Transverse colon (tissue), 4 donors: ENCODE data around the gene RRAGA.

ENCODE experiments used
- CTCF ChIP-seq, 5 experiments: fragments of 200-600 bp in 3 of 5; fragments of 450-650 bp in 2 of 5; sonication (generic) in 3 of 5; IDR thresholded peaks; 1 replicate in 2 of 5; 2 replicates in 3 of 5; pipeline ENCODE4 v1.5.1; 2016 to 2017; ENCODE audit warnings: antibody characterized with exemption in 5 of 5, inconsistent platforms in 3 of 5, mild to moderate bottlenecking in 2 of 5, moderate library complexity in 1 of 5
- POLR2A ChIP-seq: fragments of 450-650 bp; IDR thresholded peaks from one replicate; pipeline ENCODE4 v1.6.1; 2016; ENCODE audit warnings: antibody characterized with exemption, mild to moderate bottlenecking, moderate library complexity
- POLR2AphosphoS5 ChIP-seq, 3 donors: sonication (generic); formaldehyde crosslinking; IDR thresholded peaks; one replicate each; pipeline ENCODE4 v1.6.1; 2016; ENCODE audit warnings: antibody characterized with exemption in 3 of 3

DNA sequence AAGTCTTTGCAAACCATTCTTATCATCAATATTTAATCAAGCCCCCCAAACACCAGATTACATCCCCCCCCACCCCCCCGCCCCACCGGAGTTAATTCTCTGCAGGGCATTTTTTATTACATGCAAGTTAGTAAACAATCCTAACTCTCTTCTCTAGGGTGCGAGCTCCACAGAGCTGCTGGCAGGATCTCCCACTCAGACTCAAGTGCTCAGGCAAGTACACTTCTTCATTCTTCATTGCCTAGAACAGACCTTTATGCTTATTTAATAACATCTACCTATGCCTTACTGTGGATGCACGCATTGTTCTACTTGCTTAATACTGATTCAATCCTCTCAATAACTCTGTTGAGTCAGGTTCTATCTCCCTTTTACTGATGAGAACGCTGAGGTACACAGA lies 26.1 kb upstream of the RRAGA start:
- TF ChIP-seq CTCF (IDR thresholded peaks at IDR 0.05): no peak
- TF ChIP-seq POLR2A: no peak
- TF ChIP-seq POLR2AphosphoS5 (IDR thresholded peaks at IDR 0.05): no peak
